Ascending aorta (tissue), 2 donors: ENCODE results near the gene PFKL. TPM values are rescaled to one million over a fixed set of nuclear protein-coding genes. Genes with fewer than 3 reads are reported as not detected.

Experiments used
- DNase-seq, 2 donors: peaks; one replicate each; pipeline ENCODE4 v3.0.0-alpha.2; 2019; ENCODE audit warnings: low spot score in 2 of 2
- H3K27ac ChIP-seq, 2 donors: fragments of 200-600 bp; sonication (generic); one replicate each; pipeline ENCODE4 v1.5.1; 2016 to 2017; ENCODE audit warnings: mild to moderate bottlenecking in 1 of 2
- H3K27me3 ChIP-seq: fragments of 200-600 bp; sonication (generic); one replicate; pipeline ENCODE4 v1.5.1; 2017
- H3K36me3 ChIP-seq, 2 donors: fragments of 200-600 bp; sonication (generic); one replicate each; pipeline ENCODE4 v1.5.1; 2016
- H3K4me1 ChIP-seq, 2 donors: fragments of 200-600 bp; sonication (generic); one replicate each; pipeline ENCODE4 v1.5.1; 2016 to 2017; ENCODE audit warnings: mild to moderate bottlenecking in 1 of 2
- H3K4me3 ChIP-seq, 2 donors: fragments of 200-600 bp; sonication (generic); one replicate each; pipeline ENCODE4 v1.5.1; 2016 to 2017; ENCODE audit warnings: mild to moderate bottlenecking in 1 of 2
- H3K9me3 ChIP-seq, 2 donors: fragments of 200-600 bp; sonication (generic); one replicate each; pipeline ENCODE4 v1.5.1; 2016
- CTCF ChIP-seq, 3 experiments: fragments of 200-600 bp in 2 of 3; fragments of 450-650 bp in 1 of 3; sonication (generic) in 2 of 3; IDR thresholded peaks; one replicate each; pipeline ENCODE4 v1.5.1; 2016 to 2019; ENCODE audit warnings: antibody characterized with exemption in 3 of 3, mild to moderate bottlenecking in 1 of 3, moderate library complexity in 1 of 3
- intact Hi-C: fragments of 100-400 bp; cut with DNase I; formaldehyde crosslinking; loops from one replicate; pipeline ENCODE4 v1.15.1; 2023
- total RNA-seq: library from RNA; depleted of rRNA; stranded (reverse); fragments of >200 nt; gene quantifications from one replicate; pipeline ENCODE4 v1.1.0, GENCODE V29; 2016

The PFKL gene
- total RNA-seq, 1 donor from 2014 or later = 153 TPM

GRCh38 chr21:44272284-44272858 is 27.5 kb upstream of the PFKL start:
- intact Hi-C loops = no loop called here

GRCh38 chr21:44273046-44273445 is 26.8 kb upstream of the PFKL start:
- DNase-seq = no peak
- no peak overlapping the region for H3K4me3 ChIP-seq
- H3K27me3 ChIP-seq = no peaks in the 10 kb centered on the region
- intact Hi-C loops = no loop called here
- no peak for TF ChIP-seq CTCF (IDR thresholded peaks at IDR 0.05)
- H3K36me3 ChIP-seq = no peaks in the 10 kb centered on the region
- H3K9me3 ChIP-seq = no peaks in the 10 kb centered on the region
- H3K4me1 ChIP-seq = no peaks in the 10 kb centered on the region
- H3K27ac ChIP-seq = no peak overlapping the region

More at GRCh38 chr21:44272284-44272858, 27.5 kb upstream of the PFKL start:
- no peak overlapping the region for H3K4me3 ChIP-seq
- H3K9me3 ChIP-seq = no peaks in the 10 kb centered on the region
- no peaks in the 10 kb centered on the region for H3K36me3 ChIP-seq
- no peak for DNase-seq
- no peaks in the 10 kb centered on the region for H3K4me1 ChIP-seq
- no peaks in the 10 kb centered on the region for H3K27me3 ChIP-seq
- no peak for TF ChIP-seq CTCF (IDR thresholded peaks at IDR 0.05)
- no peak overlapping the region for H3K27ac ChIP-seq

- TF ChIP-seq CTCF (IDR thresholded peaks at IDR 0.05) = no peak
- no peak for DNase-seq
- intact Hi-C loops = no loop called here
- Histone ChIP-seq H3K4me3 (no peak overlapping the region), H3K27ac (no peak overlapping the region), H3K4me1 (no peaks in the 10 kb centered on the region), H3K27me3 (no peaks in the 10 kb centered on the region), H3K36me3 (no peaks in the 10 kb centered on the region), H3K9me3 (no peaks in the 10 kb centered on the region)
Measured at GRCh38 chr21:44275041-44275440, 24.8 kb upstream of the PFKL start.

GRCh38 chr21:44279354-44280260 is 20.2 kb upstream of the PFKL start:
- H3K9me3 ChIP-seq = no peaks in the 10 kb centered on the region
- H3K4me1 ChIP-seq = no peaks in the 10 kb centered on the region
- H3K27me3 ChIP-seq = no peaks in the 10 kb centered on the region
- no peak for TF ChIP-seq CTCF (IDR thresholded peaks at IDR 0.05)
- H3K36me3 ChIP-seq = no peaks in the 10 kb centered on the region
- H3K4me3 ChIP-seq = no peak overlapping the region
- H3K27ac ChIP-seq = no peak overlapping the region
- DNase-seq = no peak
- intact Hi-C loops = no loop called here

GRCh38 chr21:44281801-44282200 is 18.1 kb upstream of the PFKL start:
- Histone ChIP-seq H3K27ac (no peak overlapping the region), H3K36me3 (no peaks in the 10 kb centered on the region), H3K9me3 (no peaks in the 10 kb centered on the region), H3K4me1 (no peaks in the 10 kb centered on the region), H3K27me3 (no peaks in the 10 kb centered on the region), H3K4me3 (no peak overlapping the region)
- no peak for DNase-seq
- intact Hi-C loops = no loop called here
- no peak for TF ChIP-seq CTCF (IDR thresholded peaks at IDR 0.05)
